Left ventricle myocardium inferior (tissue), 1 donor: Measurements from ENCODE around the gene TOMT. TPM values are rescaled to one million over a fixed set of nuclear protein-coding genes. Genes with fewer than 3 reads are reported as not detected.
"Not testable (repeated sequence)": the region's sequence is repeated elsewhere in the genome, so short reads cannot be mapped to it uniquely, and the experiment has no call there.

Experiments used
- DNase-seq: peaks from one replicate; pipeline ENCODE4 v3.0.0-alpha.2; 2020
- H3K27ac ChIP-seq: fragments of 200-600 bp; replicated peaks from 2 replicates; pipeline ENCODE4 v1.8.0; 2021
- H3K27me3 ChIP-seq: fragments of 200-600 bp; 2 replicates; pipeline ENCODE4 v1.8.0; 2021; ENCODE audit warnings: low read depth
- H3K36me3 ChIP-seq: fragments of 200-600 bp; 2 replicates; pipeline ENCODE4 v1.8.0; 2021
- H3K4me1 ChIP-seq: fragments of 200-600 bp; 2 replicates; pipeline ENCODE4 v1.8.0; 2021
- H3K4me3 ChIP-seq: fragments of 200-600 bp; 2 replicates; pipeline ENCODE4 v1.8.0; 2021; ENCODE audit warnings: mild to moderate bottlenecking, moderate library complexity
- H3K9me3 ChIP-seq: fragments of 200-600 bp; replicated peaks from 2 replicates; pipeline ENCODE4 v1.8.0; 2021
- intact Hi-C: fragments of 100-400 bp; cut with micrococcal nuclease; formaldehyde crosslinking; loops from one replicate; pipeline ENCODE4 v1.11.0; 2022
- total RNA-seq: library from RNA; stranded (reverse); fragmentation: NEBNext Ultra II Directional; extraction: Animal tissue kit (Norgen Biotek cat#: 25700); gene quantifications from one replicate; pipeline ENCODE4 v1.2.1, GENCODE V29; 2021
- TF ChIP-seq, protein P1 (sequence below): fragments of 200-600 bp; IDR thresholded peaks from 2 replicates; pipeline ENCODE4 v1.8.0; 2021; ENCODE audit warnings: antibody characterized with exemption, mild to moderate bottlenecking, borderline replicate concordance
- donor health status: DM: no; HTN: yes; CAD: no; lungs with severe emphysema.

Gene TOMT
- total RNA-seq, 1 donor from 2014 or later: not detected

DNA sequence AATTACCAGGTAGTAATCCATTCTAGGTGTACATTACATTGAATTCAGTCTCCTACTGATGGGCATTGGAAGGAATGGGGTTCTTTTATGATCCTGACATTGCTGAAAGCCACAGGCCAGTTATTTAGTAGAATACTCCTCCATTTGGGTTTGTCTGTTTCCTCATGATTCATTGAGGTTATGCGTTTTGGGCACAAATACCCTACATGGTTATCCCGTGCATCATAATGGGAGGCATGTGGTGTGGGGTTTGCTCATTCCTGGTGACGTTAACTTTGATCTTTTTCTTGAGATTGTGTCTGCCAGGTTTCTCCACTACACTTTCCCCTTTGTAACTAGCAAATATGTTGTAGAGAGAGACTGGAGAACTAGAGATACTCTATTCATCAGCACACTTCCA is 35.3 kb downstream of the TOMT start:
- DNase-seq: no peak
- H3K4me1 ChIP-seq: no peaks in the 10 kb centered on the region
- intact Hi-C loops: no loop called here
- H3K36me3 ChIP-seq: no peaks in the 10 kb centered on the region
- H3K27ac ChIP-seq: no peak overlapping the region
- H3K27me3 ChIP-seq: no peaks in the 10 kb centered on the region
- TF ChIP-seq, protein P1, sequence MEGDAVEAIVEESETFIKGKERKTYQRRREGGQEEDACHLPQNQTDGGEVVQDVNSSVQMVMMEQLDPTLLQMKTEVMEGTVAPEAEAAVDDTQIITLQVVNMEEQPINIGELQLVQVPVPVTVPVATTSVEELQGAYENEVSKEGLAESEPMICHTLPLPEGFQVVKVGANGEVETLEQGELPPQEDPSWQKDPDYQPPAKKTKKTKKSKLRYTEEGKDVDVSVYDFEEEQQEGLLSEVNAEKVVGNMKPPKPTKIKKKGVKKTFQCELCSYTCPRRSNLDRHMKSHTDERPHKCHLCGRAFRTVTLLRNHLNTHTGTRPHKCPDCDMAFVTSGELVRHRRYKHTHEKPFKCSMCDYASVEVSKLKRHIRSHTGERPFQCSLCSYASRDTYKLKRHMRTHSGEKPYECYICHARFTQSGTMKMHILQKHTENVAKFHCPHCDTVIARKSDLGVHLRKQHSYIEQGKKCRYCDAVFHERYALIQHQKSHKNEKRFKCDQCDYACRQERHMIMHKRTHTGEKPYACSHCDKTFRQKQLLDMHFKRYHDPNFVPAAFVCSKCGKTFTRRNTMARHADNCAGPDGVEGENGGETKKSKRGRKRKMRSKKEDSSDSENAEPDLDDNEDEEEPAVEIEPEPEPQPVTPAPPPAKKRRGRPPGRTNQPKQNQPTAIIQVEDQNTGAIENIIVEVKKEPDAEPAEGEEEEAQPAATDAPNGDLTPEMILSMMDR: no peak
- H3K4me3 ChIP-seq: no peak overlapping the region
- no peaks in the 10 kb centered on the region for H3K9me3 ChIP-seq

- H3K27ac ChIP-seq, H3K9me3 ChIP-seq, H3K36me3 ChIP-seq, H3K27me3 ChIP-seq, intact Hi-C loops, H3K4me1 ChIP-seq, DNase-seq, H3K4me3 ChIP-seq: not testable (repeated sequence)
These were observed 36.4 kb downstream of the TOMT start for GRCh38 chr11:72142086-72142485.

GRCh38 chr11:72142543-72142942 is 36.8 kb downstream of the TOMT start:
- DNase-seq, H3K9me3 ChIP-seq, H3K4me3 ChIP-seq, intact Hi-C loops, H3K27ac ChIP-seq, H3K4me1 ChIP-seq, H3K36me3 ChIP-seq, H3K27me3 ChIP-seq: not testable (repeated sequence)

GRCh38 chr11:72144807-72145565 is 39.3 kb downstream of the TOMT start:
- TF ChIP-seq, protein P1: no peak
- intact Hi-C loops: no loop called here

GRCh38 chr11:72146625-72147024 is 40.9 kb downstream of the TOMT start:
- Histone ChIP-seq H3K27ac (no peak overlapping the region), H3K4me1 (no peaks in the 10 kb centered on the region), H3K9me3 (no peaks in the 10 kb centered on the region), H3K4me3 (no peak overlapping the region), H3K36me3 (no peaks in the 10 kb centered on the region), H3K27me3 (peaks cover 6% of the 10 kb centered on the region)
- TF ChIP-seq, protein P1: no peak
- DNase-seq: no peak
- intact Hi-C loops: no loop called here

More at GRCh38 chr11:72144807-72145565, 39.3 kb downstream of the TOMT start:
- no peak for DNase-seq
- Histone ChIP-seq H3K27me3 (peaks cover 6% of the 10 kb centered on the region), H3K36me3 (no peaks in the 10 kb centered on the region), H3K9me3 (no peaks in the 10 kb centered on the region), H3K4me1 (no peaks in the 10 kb centered on the region), H3K27ac (no peak overlapping the region), H3K4me3 (no peak overlapping the region)

DNA sequence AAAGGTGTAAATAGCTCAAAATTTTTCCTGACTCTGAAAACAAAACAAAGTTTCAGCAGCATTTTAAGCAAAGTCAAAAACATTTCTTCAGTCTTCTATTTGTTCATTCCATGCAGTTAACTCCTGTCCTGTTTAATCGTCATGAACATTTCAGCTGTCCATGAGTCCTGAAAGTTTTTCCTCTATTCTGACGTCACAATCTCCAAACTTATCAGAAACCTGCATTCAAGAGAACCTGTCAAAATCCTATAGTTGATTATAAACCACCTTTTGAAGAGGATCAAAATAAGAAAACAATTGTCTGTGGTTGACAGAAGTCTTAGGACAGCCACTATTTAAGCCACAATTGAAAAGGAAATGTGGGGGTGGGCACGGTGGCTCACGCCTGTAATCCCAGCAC is 45.2 kb downstream of the TOMT start:
- H3K4me3 ChIP-seq: no peak overlapping the region
- TF ChIP-seq, protein P1: no peak
- no peaks in the 10 kb centered on the region for H3K9me3 ChIP-seq
- no peaks in the 10 kb centered on the region for H3K4me1 ChIP-seq
- intact Hi-C loops: no loop called here
- DNase-seq: no peak
- H3K27me3 ChIP-seq: peaks cover 6% of the 10 kb centered on the region
- H3K27ac ChIP-seq: no peak overlapping the region
- no peaks in the 10 kb centered on the region for H3K36me3 ChIP-seq

DNA sequence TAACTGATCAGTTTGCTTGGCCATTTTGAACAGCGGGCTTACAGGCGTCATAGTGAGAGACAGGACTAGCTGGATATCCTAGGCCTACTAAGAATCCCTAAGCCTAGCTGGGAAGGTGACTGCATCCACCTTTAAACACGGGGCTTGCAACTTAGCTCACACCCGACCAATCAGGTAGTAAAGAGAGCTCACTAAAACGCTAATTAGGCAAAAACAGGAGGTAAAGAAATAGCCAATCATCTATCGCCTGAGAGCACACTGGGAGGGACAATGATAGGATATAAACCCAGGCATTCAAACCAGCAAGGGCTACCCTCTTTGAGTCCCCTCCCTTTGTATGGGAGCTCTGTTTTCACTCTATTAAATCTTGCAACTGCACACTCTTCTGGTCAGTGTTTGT is 48.1 kb downstream of the TOMT start:
- H3K9me3 ChIP-seq, H3K36me3 ChIP-seq, DNase-seq, H3K27ac ChIP-seq, H3K4me3 ChIP-seq, intact Hi-C loops, H3K4me1 ChIP-seq: not testable (repeated sequence)
- H3K27me3 ChIP-seq: peaks cover 14% of the 10 kb centered on the region
